HL-60 (cell line): ENCODE data around the gene CTDNEP1.
A peak's percentile ranks its signal among the peaks of the same experiment; 100 is the strongest.

Experiments used
- DNase-seq, 2 experiments: peaks; one replicate each; pipeline ENCODE4 v3.0.0-alpha.2; 2010 to 2020; ENCODE audit warnings: low read depth in 1 of 2, low spot score in 1 of 2
- H3K27ac ChIP-seq: fragments of 250-450 bp; sonication (Bioruptor Pico); replicated peaks from 2 replicates; pipeline ENCODE4 v1.5.1; 2020; ENCODE audit warnings: mild to moderate bottlenecking, moderate library complexity
- H3K27me3 ChIP-seq: fragments of 250-450 bp; sonication (Bioruptor Pico); 2 replicates; pipeline ENCODE4 v1.5.1; 2021; ENCODE audit warnings: mild to moderate bottlenecking, moderate library complexity; ENCODE audit not compliant: insufficient read depth, poor library complexity, severe bottlenecking
- H3K4me3 ChIP-seq: replicated peaks from 2 replicates; pipeline ENCODE4 v1.5.1; 2011; ENCODE audit warnings: mild to moderate bottlenecking, control low read depth, low read length; ENCODE audit not compliant: insufficient read depth
- CTCF ChIP-seq: IDR thresholded peaks from one replicate; pipeline ENCODE4 v1.5.1; 2011; ENCODE audit warnings: low read length, control low read depth, inconsistent platforms; ENCODE audit not compliant: insufficient read depth
- GABPA ChIP-seq: IDR thresholded peaks from 2 replicates; pipeline ENCODE4 v1.6.1; 2012; ENCODE audit warnings: low read depth
- POLR2AphosphoS5 ChIP-seq: IDR thresholded peaks from 2 replicates; pipeline ENCODE4 v1.6.1; 2012; ENCODE audit warnings: low read depth
- SPI1 ChIP-seq: IDR thresholded peaks from 2 replicates; pipeline ENCODE4 v1.6.1; 2012; ENCODE audit warnings: low read depth, mild to moderate bottlenecking, borderline replicate concordance
- TF ChIP-seq, protein P1 (sequence below): IDR thresholded peaks from 2 replicates; pipeline ENCODE4 v1.6.1; 2012; ENCODE audit warnings: low read depth; ENCODE audit not compliant: insufficient replicate concordance

CTDNEP1 gene

GRCh38 chr17:7216242-7217112 is 35.1 kb downstream of the CTDNEP1 start:
- no peak for DNase-seq
- H3K27ac ChIP-seq, result no peak overlapping the region
- no peaks in the 10 kb centered on the region for H3K27me3 ChIP-seq
- TF ChIP-seq SPI1 (no peak), POLR2AphosphoS5 (no peak), GABPA (no peak), CTCF (no peak)
- TF ChIP-seq, protein P1, sequence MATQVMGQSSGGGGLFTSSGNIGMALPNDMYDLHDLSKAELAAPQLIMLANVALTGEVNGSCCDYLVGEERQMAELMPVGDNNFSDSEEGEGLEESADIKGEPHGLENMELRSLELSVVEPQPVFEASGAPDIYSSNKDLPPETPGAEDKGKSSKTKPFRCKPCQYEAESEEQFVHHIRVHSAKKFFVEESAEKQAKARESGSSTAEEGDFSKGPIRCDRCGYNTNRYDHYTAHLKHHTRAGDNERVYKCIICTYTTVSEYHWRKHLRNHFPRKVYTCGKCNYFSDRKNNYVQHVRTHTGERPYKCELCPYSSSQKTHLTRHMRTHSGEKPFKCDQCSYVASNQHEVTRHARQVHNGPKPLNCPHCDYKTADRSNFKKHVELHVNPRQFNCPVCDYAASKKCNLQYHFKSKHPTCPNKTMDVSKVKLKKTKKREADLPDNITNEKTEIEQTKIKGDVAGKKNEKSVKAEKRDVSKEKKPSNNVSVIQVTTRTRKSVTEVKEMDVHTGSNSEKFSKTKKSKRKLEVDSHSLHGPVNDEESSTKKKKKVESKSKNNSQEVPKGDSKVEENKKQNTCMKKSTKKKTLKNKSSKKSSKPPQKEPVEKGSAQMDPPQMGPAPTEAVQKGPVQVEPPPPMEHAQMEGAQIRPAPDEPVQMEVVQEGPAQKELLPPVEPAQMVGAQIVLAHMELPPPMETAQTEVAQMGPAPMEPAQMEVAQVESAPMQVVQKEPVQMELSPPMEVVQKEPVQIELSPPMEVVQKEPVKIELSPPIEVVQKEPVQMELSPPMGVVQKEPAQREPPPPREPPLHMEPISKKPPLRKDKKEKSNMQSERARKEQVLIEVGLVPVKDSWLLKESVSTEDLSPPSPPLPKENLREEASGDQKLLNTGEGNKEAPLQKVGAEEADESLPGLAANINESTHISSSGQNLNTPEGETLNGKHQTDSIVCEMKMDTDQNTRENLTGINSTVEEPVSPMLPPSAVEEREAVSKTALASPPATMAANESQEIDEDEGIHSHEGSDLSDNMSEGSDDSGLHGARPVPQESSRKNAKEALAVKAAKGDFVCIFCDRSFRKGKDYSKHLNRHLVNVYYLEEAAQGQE, result no peak
- H3K4me3 ChIP-seq, result peak overlapping the region; percentile 36

GRCh38 chr17:7215652-7216180 is 35.8 kb downstream of the CTDNEP1 start:
- Histone ChIP-seq H3K4me3 (no peak overlapping the region), H3K27ac (no peak overlapping the region), H3K27me3 (no peaks in the 10 kb centered on the region)
- no peak for DNase-seq
- TF ChIP-seq, protein P1, result no peak
- TF ChIP-seq GABPA (no peak), POLR2AphosphoS5 (no peak), SPI1 (no peak), CTCF (no peak)

GRCh38 chr17:7215136-7215638 is 36.3 kb downstream of the CTDNEP1 start:
- Histone ChIP-seq H3K4me3 (no peak overlapping the region; the same call in 1 of the 2 replicates), H3K27ac (no peak overlapping the region), H3K27me3 (no peaks in the 10 kb centered on the region)
- TF ChIP-seq CTCF (no peak), GABPA (no peak), POLR2AphosphoS5 (no peak), SPI1 (no peak)
- TF ChIP-seq, protein P1, result no peak
- DNase-seq, result no peak
